Measurements from ENCODE around the gene SGCA.

Gene SGCA

GRCh38 chr17:50175035-50175807 is 9.4 kb downstream of the SGCA start:
- no peak for TF ChIP-seq CTCF (IDR thresholded peaks at IDR 0.05; ENCODE audit: low read depth, low read length)
- H3K4me3 ChIP-seq (ENCODE audit: low read depth, low read length), result no peak overlapping the region

GRCh38 chr17:50176559-50177357 is 11.0 kb downstream of the SGCA start:
- no peak for TF ChIP-seq CTCF (IDR thresholded peaks at IDR 0.05; ENCODE audit: low read depth, low read length)

GRCh38 chr17:50177476-50177875 is 11.7 kb downstream of the SGCA start:
- no peak for TF ChIP-seq CTCF (IDR thresholded peaks at IDR 0.05; ENCODE audit: low read depth, low read length)

More at GRCh38 chr17:50176559-50177357, 11.0 kb downstream of the SGCA start:
- H3K4me3 ChIP-seq (ENCODE audit: low read depth, low read length), result no peak overlapping the region

DNA sequence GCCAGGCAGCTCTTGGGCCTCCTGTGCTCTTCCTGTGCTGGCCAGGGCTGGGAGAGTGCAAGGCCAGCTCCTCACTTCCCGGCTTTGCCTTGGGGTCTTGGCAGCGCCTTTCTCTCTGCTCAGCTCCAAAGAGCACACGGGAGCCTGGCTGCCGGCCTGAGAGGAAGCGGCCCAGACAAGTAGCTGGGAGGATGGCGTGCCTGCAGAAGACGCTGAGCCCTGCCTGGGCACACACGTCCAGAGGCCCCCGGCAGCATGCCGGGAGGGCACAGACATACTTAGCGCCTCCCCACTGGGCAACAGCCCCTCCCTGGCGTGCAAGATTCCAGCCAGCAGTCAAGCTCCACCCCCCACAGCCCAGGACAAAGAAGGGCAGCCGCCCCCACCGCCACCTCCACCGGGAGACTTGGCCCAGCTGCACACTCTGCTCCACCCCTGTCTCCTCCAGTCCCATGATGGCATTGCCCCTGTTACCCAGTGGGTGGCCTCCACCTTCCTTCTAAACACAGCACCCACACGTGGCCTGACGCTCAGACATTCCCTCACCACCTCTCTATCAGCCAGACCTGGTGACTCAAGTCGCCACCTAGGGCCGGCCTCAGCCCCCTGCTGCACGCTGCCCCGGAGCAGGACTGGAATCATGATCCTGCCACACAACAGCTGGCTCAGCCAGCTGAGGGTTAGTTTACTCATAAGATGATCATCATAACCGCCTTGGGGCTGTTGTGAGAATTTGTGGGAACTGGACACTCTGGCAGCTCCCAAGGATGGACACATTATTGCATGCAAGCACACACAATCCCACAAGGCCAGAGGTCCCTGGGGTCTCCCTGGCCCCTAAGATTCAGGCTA is 12.4 kb downstream of the SGCA start:
- peak; percentile 42; the same call in 1 of the 2 replicates for TF ChIP-seq CTCF (IDR thresholded peaks at IDR 0.05; ENCODE audit: low read depth, low read length)
- H3K4me3 ChIP-seq (ENCODE audit: low read depth, low read length), result no peak overlapping the region

More at GRCh38 chr17:50177476-50177875, 11.7 kb downstream of the SGCA start:
- no peak overlapping the region for H3K4me3 ChIP-seq (ENCODE audit: low read depth, low read length)

- no peak overlapping the region for H3K4me3 ChIP-seq (ENCODE audit: low read depth, low read length)
- no peak for TF ChIP-seq CTCF (IDR thresholded peaks at IDR 0.05; ENCODE audit: low read depth, low read length)
Measured at GRCh38 chr17:50180111-50180510, 14.3 kb downstream of the SGCA start.

GRCh38 chr17:50180620-50181019 is 14.8 kb downstream of the SGCA start:
- no peak for TF ChIP-seq CTCF (IDR thresholded peaks at IDR 0.05; ENCODE audit: low read depth, low read length)
- H3K4me3 ChIP-seq (ENCODE audit: low read depth, low read length), result no peak overlapping the region
